Sigmoid colon (tissue), 7 donors: ENCODE data around the gene LRFN2. TPM values are rescaled to one million over a fixed set of nuclear protein-coding genes. Genes with fewer than 3 reads are reported as not detected.
A peak's percentile ranks its signal among the peaks of the same experiment; 100 is the strongest.

ENCODE experiments used
- DNase-seq: peaks from one replicate; pipeline ENCODE4 v3.0.0-alpha.2; 2019
- H3K27ac ChIP-seq, 4 donors: fragments of 200-600 bp; sonication (generic); one replicate each; pipeline ENCODE4 v1.5.1; 2016 to 2019; ENCODE audit warnings: mild to moderate bottlenecking in 1 of 4
- H3K27me3 ChIP-seq, 3 donors: fragments of 200-600 bp; sonication (generic); one replicate each; pipeline ENCODE4 v1.5.1; 2019; ENCODE audit warnings: mild to moderate bottlenecking in 1 of 3
- H3K36me3 ChIP-seq, 4 donors: fragments of 200-600 bp; sonication (generic); one replicate each; pipeline ENCODE4 v1.5.1; 2016 to 2019
- H3K4me1 ChIP-seq, 4 donors: fragments of 200-600 bp; sonication (generic); one replicate each; pipeline ENCODE4 v1.5.1; 2017 to 2019
- H3K4me3 ChIP-seq, 4 donors: fragments of 200-600 bp; sonication (generic); one replicate each; pipeline ENCODE4 v1.5.1; 2017 to 2019; ENCODE audit warnings: mild to moderate bottlenecking in 2 of 4, moderate library complexity in 1 of 4
- H3K9me3 ChIP-seq, 4 donors: fragments of 200-600 bp in 3 of 4; sonication (generic) in 3 of 4; one replicate each; pipeline versions ENCODE4 v1.5.1 to v1.6.1; 2013 to 2019
- CTCF ChIP-seq, 4 experiments: fragments of 450-650 bp in 3 of 4; fragments of 200-600 bp in 1 of 4; IDR thresholded peaks; one replicate each; pipeline ENCODE4 v1.5.1; 2016 to 2019; ENCODE audit warnings: antibody characterized with exemption in 4 of 4, mild to moderate bottlenecking in 3 of 4, moderate library complexity in 2 of 4
- EP300 ChIP-seq, 4 donors: sonication (generic); formaldehyde crosslinking; IDR thresholded peaks; one replicate each; pipeline ENCODE4 v1.6.1; 2017; ENCODE audit warnings: antibody characterized with exemption in 4 of 4
- POLR2A ChIP-seq, 2 donors: fragments of 450-650 bp; IDR thresholded peaks; one replicate each; pipeline ENCODE4 v1.6.1; 2016; ENCODE audit warnings: antibody characterized with exemption in 2 of 2, mild to moderate bottlenecking in 2 of 2, moderate library complexity in 2 of 2
- POLR2AphosphoS5 ChIP-seq, 4 donors: sonication (generic); formaldehyde crosslinking; IDR thresholded peaks; one replicate each; pipeline ENCODE4 v1.6.1; 2017; ENCODE audit warnings: antibody characterized with exemption in 4 of 4
- whole genome bisulfite sequencing, 2 donors: extraction: QIAGEN DNeasy Blood & Tissue Kit; methylation state at CpG; one replicate each; pipeline ENCODE4 v1.1.7; 2013; 5-methylcytosine and 5-hydroxymethylcytosine counted together
- intact Hi-C: fragments of 100-400 bp; cut with DNase I; formaldehyde crosslinking; loops from one replicate; pipeline ENCODE4 v1.15.1; 2023
- polyA plus RNA-seq, 3 donors: library from polyadenylated mRNA; stranded (reverse); fragments of 200-250 nt; gene quantifications; one replicate each; pipeline ENCODE4 v1.2.3, GENCODE V29; 2013
- small RNA-seq, 3 donors: library from RNA; depleted of rRNA; stranded (forward); fragments of <200 nt; gene quantifications; one replicate each; pipeline ENCODE3, GENCODE V24; 2016
- total RNA-seq, 4 donors: library from RNA; depleted of rRNA; stranded (reverse); fragments of >200 nt; gene quantifications; one replicate each; pipeline ENCODE4 v1.1.0, GENCODE V29; 2016
- donor health status: healthy with polysubstance abuse.
- donor health status: Bipolar disorder and iron deficiency.
- donor health status: healthy.

The LRFN2 gene
- total and polyA plus RNA-seq, 7 donors = 0.10 to 0.60 (median 0.49) TPM; not detected in 4

DNA sequence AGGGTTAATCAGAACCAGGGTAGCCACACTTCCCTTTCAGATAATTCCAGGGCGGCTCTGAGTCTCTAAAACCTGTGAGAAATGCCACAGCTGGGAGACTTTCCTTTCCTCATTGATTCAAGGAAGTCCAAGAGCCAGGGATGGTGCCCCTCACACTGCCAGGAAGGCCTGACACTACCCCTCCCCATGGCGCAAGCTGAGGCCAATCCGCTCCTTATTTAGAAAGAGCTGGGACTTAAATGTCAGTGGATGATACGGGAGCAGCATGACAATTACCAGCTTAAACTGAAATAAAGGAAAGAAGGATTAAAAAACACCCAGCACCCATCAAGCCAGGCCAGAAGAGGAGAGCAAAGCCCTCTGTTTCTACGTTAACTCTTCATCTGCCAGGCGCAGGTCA lies 244.4 kb downstream of the LRFN2 start:
- DNase-seq = peak; percentile 38
- intact Hi-C loops = no loop called here
- H3K36me3 ChIP-seq = no peaks in the 10 kb centered on the region
- H3K27me3 ChIP-seq = no peaks in the 10 kb centered on the region
- H3K4me1 ChIP-seq = peaks cover 0 to 21% (median 3%) of the 10 kb centered on the region in 4 donors
- H3K9me3 ChIP-seq = no peaks in the 10 kb centered on the region
- no peak overlapping the region for H3K4me3 ChIP-seq
- no peak overlapping the region for H3K27ac ChIP-seq
- 70 to 79% methylated on average over 6 of the region's 6 CpGs for WGBS, 2 donors
- no peak for TF ChIP-seq POLR2AphosphoS5 (IDR thresholded peaks at IDR 0.05)
- no peak for TF ChIP-seq POLR2A (IDR thresholded peaks at IDR 0.05)
- no peak for TF ChIP-seq EP300 (IDR thresholded peaks at IDR 0.05)
- TF ChIP-seq CTCF (IDR thresholded peaks at IDR 0.05) = no peak

- peak; percentile 28 for DNase-seq
- no peak overlapping the region for H3K4me3 ChIP-seq
- no peak overlapping the region for H3K27ac ChIP-seq
- H3K4me1 ChIP-seq = peaks cover 0 to 21% (median 3%) of the 10 kb centered on the region in 4 donors
- H3K9me3 ChIP-seq = no peaks in the 10 kb centered on the region
- WGBS, 2 donors = 59 to 76% methylated on average over 1 of the region's 1 CpG
- intact Hi-C loops = no loop called here
- H3K36me3 ChIP-seq = no peaks in the 10 kb centered on the region
- peaks cover 0 to 7% (median 0%) of the 10 kb centered on the region in 3 donors for H3K27me3 ChIP-seq
- TF ChIP-seq POLR2AphosphoS5 (IDR thresholded peaks at IDR 0.05) (no peak), EP300 (IDR thresholded peaks at IDR 0.05) (no peak), CTCF (IDR thresholded peaks at IDR 0.05) (no peak), POLR2A (IDR thresholded peaks at IDR 0.05) (no peak)
Measured at GRCh38 chr6:40341726-40342125, 245.4 kb downstream of the LRFN2 start.

Small RNA genes within 50 kb of the gene (small RNA-seq; reads per million reads assigned to genes)
- gene RNU6-250P = 0 reads per million in 3 donors
